Measurements from ENCODE around the gene UGCG.
"Not testable (repeated sequence)": the region's sequence is repeated elsewhere in the genome, so short reads cannot be mapped to it uniquely, and the experiment has no call there.

Gene UGCG

GRCh38 chr9:111900151-111900857, 3.7 kb downstream of the UGCG start:
- Mint-ChIP-seq H3K36me3 (peaks cover 12% of the 10 kb centered on the region), H3K4me3 (peak overlapping the region; percentile 19), H3K27ac (no peak overlapping the region), H3K9me3 (no peaks in the 10 kb centered on the region), H3K4me1 (peaks cover 27% of the 10 kb centered on the region), H3K27me3 (no peaks in the 10 kb centered on the region)
- DNase-seq: no peak
- CTCF ChIA-PET: no interaction called here

GRCh38 chr9:111900858-111901612, 4.4 kb downstream of the UGCG start:
- Mint-ChIP-seq H3K27me3 (no peaks in the 10 kb centered on the region), H3K9me3 (no peaks in the 10 kb centered on the region), H3K36me3 (peaks cover 14% of the 10 kb centered on the region), H3K4me1 (peaks cover 26% of the 10 kb centered on the region), H3K4me3 (no peak overlapping the region), H3K27ac (no peak overlapping the region)
- DNase-seq: no peak
- CTCF ChIA-PET: no interaction called here

- no peak for DNase-seq
- Mint-ChIP-seq H3K27ac (no peak overlapping the region), H3K27me3 (no peaks in the 10 kb centered on the region), H3K4me1 (peaks cover 34% of the 10 kb centered on the region), H3K9me3 (no peaks in the 10 kb centered on the region), H3K4me3 (no peak overlapping the region), H3K36me3 (peaks cover 24% of the 10 kb centered on the region)
- CTCF ChIA-PET: no interaction called here
Observed at GRCh38 chr9:111902391-111903139, 6.0 kb downstream of the UGCG start.

GRCh38 chr9:111903535-111903934, 6.9 kb downstream of the UGCG start:
- peaks cover 42% of the 10 kb centered on the region for H3K4me1 Mint-ChIP-seq
- H3K4me3 Mint-ChIP-seq, H3K9me3 Mint-ChIP-seq, H3K27me3 Mint-ChIP-seq, H3K27ac Mint-ChIP-seq, DNase-seq, CTCF ChIA-PET: not testable (repeated sequence)
- H3K36me3 Mint-ChIP-seq: peaks cover 31% of the 10 kb centered on the region

- no peak for DNase-seq
- H3K9me3 Mint-ChIP-seq: no peaks in the 10 kb centered on the region
- no peak overlapping the region for H3K4me3 Mint-ChIP-seq
- no peak overlapping the region for H3K27ac Mint-ChIP-seq
- peaks cover 33% of the 10 kb centered on the region for H3K36me3 Mint-ChIP-seq
- CTCF ChIA-PET: no interaction called here
- H3K27me3 Mint-ChIP-seq: no peaks in the 10 kb centered on the region
- peaks cover 47% of the 10 kb centered on the region for H3K4me1 Mint-ChIP-seq
Observed at GRCh38 chr9:111904026-111904425, 7.4 kb downstream of the UGCG start.

GRCh38 chr9:111904891-111905291, 8.3 kb downstream of the UGCG start:
- Mint-ChIP-seq H3K27me3 (no peaks in the 10 kb centered on the region), H3K9me3 (no peaks in the 10 kb centered on the region), H3K4me3 (no peak overlapping the region), H3K4me1 (peaks cover 56% of the 10 kb centered on the region), H3K27ac (no peak overlapping the region), H3K36me3 (peaks cover 37% of the 10 kb centered on the region)
- CTCF ChIA-PET: no interaction called here
- no peak for DNase-seq

- H3K27ac Mint-ChIP-seq: peak overlapping the region; percentile 49
- CTCF ChIA-PET: no interaction called here
- H3K9me3 Mint-ChIP-seq: no peaks in the 10 kb centered on the region
- no peak for DNase-seq
- no peak overlapping the region for H3K4me3 Mint-ChIP-seq
- H3K27me3 Mint-ChIP-seq: no peaks in the 10 kb centered on the region
- peaks cover 70% of the 10 kb centered on the region for H3K4me1 Mint-ChIP-seq
- peaks cover 40% of the 10 kb centered on the region for H3K36me3 Mint-ChIP-seq
Observed at GRCh38 chr9:111907147-111907546, 10.5 kb downstream of the UGCG start.

- H3K4me3 Mint-ChIP-seq: no peak overlapping the region
- H3K4me1 Mint-ChIP-seq: peaks cover 82% of the 10 kb centered on the region
- H3K9me3 Mint-ChIP-seq: no peaks in the 10 kb centered on the region
- H3K36me3 Mint-ChIP-seq: peaks cover 36% of the 10 kb centered on the region
- CTCF ChIA-PET: interaction anchor here (1.5 kb wide), 1 partner anchor 12 kb away, joined by 6 read pairs; the partner anchor contains the start of gene UGCG
- no peaks in the 10 kb centered on the region for H3K27me3 Mint-ChIP-seq
- H3K27ac Mint-ChIP-seq: no peak overlapping the region
- no peak for DNase-seq
Observed at GRCh38 chr9:111909444-111909843, 12.8 kb downstream of the UGCG start.

GRCh38 chr9:111910428-111910827, 13.8 kb downstream of the UGCG start:
- Mint-ChIP-seq H3K36me3 (peaks cover 42% of the 10 kb centered on the region), H3K27ac (no peak overlapping the region)

GRCh38 chr9:111913159-111913558, 16.5 kb downstream of the UGCG start:
- H3K27me3 Mint-ChIP-seq: no peaks in the 10 kb centered on the region
- H3K9me3 Mint-ChIP-seq: no peaks in the 10 kb centered on the region
- H3K4me1 Mint-ChIP-seq: peaks cover 76% of the 10 kb centered on the region
- CTCF ChIA-PET: interaction anchor here (0.6 kb wide), 1 partner anchor 1199 kb away, joined by 3 read pairs; no protein-coding TSS in a partner anchor
- H3K36me3 Mint-ChIP-seq: peaks cover 44% of the 10 kb centered on the region
- H3K27ac Mint-ChIP-seq: no peak overlapping the region
- no peak for DNase-seq
- no peak overlapping the region for H3K4me3 Mint-ChIP-seq

More at GRCh38 chr9:111910428-111910827, 13.8 kb downstream of the UGCG start:
- H3K4me3 Mint-ChIP-seq: no peak overlapping the region
- CTCF ChIA-PET: no interaction called here
- no peaks in the 10 kb centered on the region for H3K27me3 Mint-ChIP-seq
- H3K9me3 Mint-ChIP-seq: no peaks in the 10 kb centered on the region
- DNase-seq: no peak
- H3K4me1 Mint-ChIP-seq: peaks cover 85% of the 10 kb centered on the region

GRCh38 chr9:111914749-111915424, 18.3 kb downstream of the UGCG start:
- Mint-ChIP-seq H3K27ac (peak overlapping the region; percentile 1), H3K4me3 (no peak overlapping the region), H3K4me1 (peaks cover 59% of the 10 kb centered on the region), H3K9me3 (no peaks in the 10 kb centered on the region), H3K27me3 (no peaks in the 10 kb centered on the region), H3K36me3 (peaks cover 38% of the 10 kb centered on the region)
- CTCF ChIA-PET: interaction anchor here (0.7 to 1.9 kb wide), 3 partner anchors 10 to 160 kb away, joined by 3 to 7 read pairs (median 3); no protein-coding TSS in a partner anchor
- DNase-seq: no peak

- no peaks in the 10 kb centered on the region for H3K9me3 Mint-ChIP-seq
- H3K4me1 Mint-ChIP-seq: peaks cover 54% of the 10 kb centered on the region
- DNase-seq: no peak
- H3K27ac Mint-ChIP-seq: peak overlapping the region; percentile 47
- H3K27me3 Mint-ChIP-seq: no peaks in the 10 kb centered on the region
- H3K36me3 Mint-ChIP-seq: peaks cover 41% of the 10 kb centered on the region
- CTCF ChIA-PET: interaction anchor here (1.1 to 1.9 kb wide), 3 partner anchors 10 to 159 kb away, joined by 3 to 7 read pairs (median 4); no protein-coding TSS in a partner anchor
- H3K4me3 Mint-ChIP-seq: no peak overlapping the region
Observed at GRCh38 chr9:111915425-111915758, 18.8 kb downstream of the UGCG start.

GRCh38 chr9:111916234-111916645, 19.6 kb downstream of the UGCG start:
- no peak overlapping the region for H3K4me3 Mint-ChIP-seq
- H3K4me1 Mint-ChIP-seq: peaks cover 45% of the 10 kb centered on the region
- peaks cover 43% of the 10 kb centered on the region for H3K36me3 Mint-ChIP-seq
- CTCF ChIA-PET: interaction anchor here (0.9 to 1.9 kb wide), 3 partner anchors 9 to 157 kb away, joined by 3 to 7 read pairs (median 4); no protein-coding TSS in a partner anchor
- DNase-seq: no peak
- peak overlapping the region; percentile 59 for H3K27ac Mint-ChIP-seq
- no peaks in the 10 kb centered on the region for H3K9me3 Mint-ChIP-seq
- no peaks in the 10 kb centered on the region for H3K27me3 Mint-ChIP-seq

GRCh38 chr9:111917201-111917600, 20.6 kb downstream of the UGCG start:
- H3K9me3 Mint-ChIP-seq: no peaks in the 10 kb centered on the region
- DNase-seq: no peak
- H3K27me3 Mint-ChIP-seq: no peaks in the 10 kb centered on the region
- H3K4me3 Mint-ChIP-seq: no peak overlapping the region
- peaks cover 38% of the 10 kb centered on the region for H3K4me1 Mint-ChIP-seq
- CTCF ChIA-PET: interaction anchor here (0.9 kb wide), 1 partner anchor 57 kb away, joined by 3 read pairs; no protein-coding TSS in a partner anchor
- H3K36me3 Mint-ChIP-seq: peaks cover 43% of the 10 kb centered on the region
- H3K27ac Mint-ChIP-seq: no peak overlapping the region

Data from activated naive CD4-positive, alpha-beta T cell treated with anti-CD3 and anti-CD28 coated beads, Interleukin-2, amount 10 ng/mL, durations not matched to agents 7 days and 5 days (primary cell).